Fibroblast of villous mesenchyme (primary cell): Measurements from ENCODE around the gene OSCP1. TPM values are rescaled to one million over a fixed set of nuclear protein-coding genes. Genes with fewer than 3 reads are reported as not detected.
"Not testable (repeated sequence)": the region's sequence is repeated elsewhere in the genome, so short reads cannot be mapped to it uniquely, and the experiment has no call there.

Experiments used
- DNase-seq: peaks from one replicate; pipeline ENCODE4 v3.0.0-alpha.2; 2010; ENCODE audit warnings: low read depth
- H3K4me3 ChIP-seq: 2 replicates; pipeline ENCODE4 v1.5.1; 2011; ENCODE audit warnings: low read depth, mild to moderate bottlenecking, low read length
- total RNA-seq: library from RNA; depleted of rRNA; stranded (reverse); fragments of >200 nt; gene quantifications from 2 replicates; pipeline ENCODE4 v1.2.3, GENCODE V29; 2012
- TF ChIP-seq, protein P1 (sequence below): IDR thresholded peaks from 2 replicates; pipeline ENCODE4 v1.5.1; 2012; ENCODE audit warnings: low read depth, mild to moderate bottlenecking, low read length; ENCODE audit not compliant: insufficient read depth

The OSCP1 gene, protein sequence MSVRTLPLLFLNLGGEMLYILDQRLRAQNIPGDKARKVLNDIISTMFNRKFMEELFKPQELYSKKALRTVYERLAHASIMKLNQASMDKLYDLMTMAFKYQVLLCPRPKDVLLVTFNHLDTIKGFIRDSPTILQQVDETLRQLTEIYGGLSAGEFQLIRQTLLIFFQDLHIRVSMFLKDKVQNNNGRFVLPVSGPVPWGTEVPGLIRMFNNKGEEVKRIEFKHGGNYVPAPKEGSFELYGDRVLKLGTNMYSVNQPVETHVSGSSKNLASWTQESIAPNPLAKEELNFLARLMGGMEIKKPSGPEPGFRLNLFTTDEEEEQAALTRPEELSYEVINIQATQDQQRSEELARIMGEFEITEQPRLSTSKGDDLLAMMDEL
- total RNA-seq = 6.0 and 8.1 TPM in 2 replicates

DNA sequence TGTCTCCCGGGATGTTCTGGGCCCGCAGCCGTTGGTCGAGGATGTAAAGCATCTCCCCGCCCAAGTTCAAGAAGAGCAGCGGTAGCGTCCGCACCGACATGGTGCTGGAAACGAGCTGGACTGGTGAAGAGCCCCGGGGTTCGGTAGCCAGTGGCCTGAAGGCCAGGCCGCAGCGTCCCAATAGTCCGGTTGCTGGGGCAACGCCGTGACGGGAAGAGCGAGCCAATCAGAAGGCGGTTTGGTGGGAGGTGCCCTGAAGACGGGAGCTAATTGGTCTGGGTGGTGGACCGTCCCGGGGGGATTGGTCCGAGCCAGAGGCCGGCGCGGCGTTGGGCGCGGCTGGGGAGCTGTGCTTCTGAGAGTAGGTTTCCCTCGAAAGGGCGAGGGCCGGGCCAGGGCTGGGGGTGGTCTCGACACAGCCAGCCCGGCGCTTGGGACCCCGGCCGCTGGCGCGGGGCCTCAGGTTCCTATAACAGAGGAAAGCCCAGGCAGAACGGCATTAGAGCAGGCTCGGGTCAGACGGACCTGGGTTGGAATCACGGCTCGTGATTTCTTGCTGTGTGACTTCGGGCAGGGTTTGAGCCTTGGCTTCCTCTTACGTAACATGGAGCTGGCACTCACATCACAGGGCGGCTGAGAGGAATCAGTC lies at the start of gene OSCP1:
Gene OSCP1 (minus strand): TSS at position 182 of the 649 bp plus-strand sequence. CDS start 82 bp downstream, at position 100.
- H3K4me3 ChIP-seq = peak within 1 kb of the TSS; percentile 69
- DNase-seq = peak; percentile 97
- TF ChIP-seq, protein P1, sequence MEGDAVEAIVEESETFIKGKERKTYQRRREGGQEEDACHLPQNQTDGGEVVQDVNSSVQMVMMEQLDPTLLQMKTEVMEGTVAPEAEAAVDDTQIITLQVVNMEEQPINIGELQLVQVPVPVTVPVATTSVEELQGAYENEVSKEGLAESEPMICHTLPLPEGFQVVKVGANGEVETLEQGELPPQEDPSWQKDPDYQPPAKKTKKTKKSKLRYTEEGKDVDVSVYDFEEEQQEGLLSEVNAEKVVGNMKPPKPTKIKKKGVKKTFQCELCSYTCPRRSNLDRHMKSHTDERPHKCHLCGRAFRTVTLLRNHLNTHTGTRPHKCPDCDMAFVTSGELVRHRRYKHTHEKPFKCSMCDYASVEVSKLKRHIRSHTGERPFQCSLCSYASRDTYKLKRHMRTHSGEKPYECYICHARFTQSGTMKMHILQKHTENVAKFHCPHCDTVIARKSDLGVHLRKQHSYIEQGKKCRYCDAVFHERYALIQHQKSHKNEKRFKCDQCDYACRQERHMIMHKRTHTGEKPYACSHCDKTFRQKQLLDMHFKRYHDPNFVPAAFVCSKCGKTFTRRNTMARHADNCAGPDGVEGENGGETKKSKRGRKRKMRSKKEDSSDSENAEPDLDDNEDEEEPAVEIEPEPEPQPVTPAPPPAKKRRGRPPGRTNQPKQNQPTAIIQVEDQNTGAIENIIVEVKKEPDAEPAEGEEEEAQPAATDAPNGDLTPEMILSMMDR = no peak

DNA sequence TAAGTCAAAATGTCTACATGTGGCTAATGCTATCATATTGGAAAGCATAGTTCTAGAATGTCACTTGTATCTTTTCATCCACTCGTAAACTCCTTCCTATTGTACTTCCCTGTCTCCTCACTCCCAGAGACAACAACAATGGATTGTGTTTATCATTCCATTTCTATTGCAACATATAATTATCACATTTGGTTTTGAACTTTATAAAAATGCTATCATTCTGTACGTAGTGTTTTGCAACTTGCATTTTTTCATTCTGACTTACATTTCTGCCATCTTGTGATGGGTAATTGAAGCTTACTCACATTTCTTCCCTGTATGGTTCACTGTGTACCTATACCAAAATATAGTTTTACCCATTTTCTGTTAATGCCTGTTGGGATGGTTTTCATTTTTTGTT lies 47.0 kb upstream of the OSCP1 start:
- TF ChIP-seq, protein P1 = no peak
- no peak overlapping the region for H3K4me3 ChIP-seq
- DNase-seq = peak; percentile 14

DNA sequence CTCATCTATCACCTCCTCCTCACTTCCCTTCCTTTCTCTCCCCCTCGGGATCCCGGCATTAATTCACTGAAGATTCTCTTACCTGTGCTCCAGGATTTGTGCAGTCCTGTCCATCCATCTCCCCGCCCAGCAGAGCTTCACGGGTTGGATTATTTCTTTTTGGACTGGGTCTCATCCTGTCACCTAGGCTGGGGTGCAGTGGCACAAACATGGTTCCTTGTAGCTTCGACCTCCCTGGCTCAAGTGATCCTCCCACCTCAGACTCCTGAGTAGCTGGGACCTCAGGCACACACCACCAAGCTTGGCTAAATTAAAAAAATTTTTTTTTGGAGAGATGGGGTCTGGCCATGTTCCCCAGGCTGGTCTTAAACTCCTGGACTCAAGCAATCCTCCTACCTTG lies 44.7 kb upstream of the OSCP1 start:
- TF ChIP-seq, protein P1 = no peak
- no peak for DNase-seq
- H3K4me3 ChIP-seq = no peak overlapping the region

DNA sequence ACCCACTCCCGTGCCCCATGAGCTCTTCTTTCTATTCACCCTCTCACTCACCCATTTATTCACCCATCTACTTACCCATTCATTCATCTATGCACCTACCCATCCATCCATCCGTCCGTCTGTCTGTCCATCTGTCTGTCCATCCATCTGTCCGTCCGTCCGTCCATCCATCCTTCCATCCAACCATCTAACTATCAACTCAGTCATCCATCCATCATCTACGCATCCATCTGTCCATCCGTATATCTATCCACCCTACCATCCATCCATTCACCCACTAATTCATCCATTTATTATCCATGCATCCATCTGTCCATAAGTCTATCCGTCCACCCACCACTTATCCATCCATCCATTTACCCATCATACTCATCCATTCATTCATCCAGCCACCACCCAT lies 43.3 kb upstream of the OSCP1 start:
- TF ChIP-seq, protein P1 = no peak
- H3K4me3 ChIP-seq = no peak overlapping the region
- DNase-seq = no peak

DNA sequence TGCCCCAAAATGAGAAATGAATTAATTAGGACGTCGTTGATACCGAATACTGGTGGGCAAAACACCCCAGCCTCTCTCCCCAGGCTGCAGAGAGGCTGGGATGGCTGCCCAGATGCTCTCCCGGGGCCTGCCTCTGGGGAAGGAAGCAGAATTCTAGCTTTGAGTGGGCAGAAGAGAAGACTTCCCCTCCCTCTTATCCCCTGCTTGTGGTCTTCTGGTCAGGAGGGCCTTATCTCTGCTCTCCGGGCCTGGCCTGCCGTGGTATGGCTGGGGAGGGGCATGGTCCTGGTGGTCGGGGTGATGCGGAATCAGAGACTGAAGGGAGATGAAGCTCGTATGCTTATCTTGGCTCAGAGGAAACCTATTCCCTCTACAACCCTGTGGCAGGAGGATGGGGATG lies 42.2 kb upstream of the OSCP1 start:
- DNase-seq = no peak
- TF ChIP-seq, protein P1 = no peak
- no peak overlapping the region for H3K4me3 ChIP-seq

- not testable (repeated sequence) for H3K4me3 ChIP-seq, DNase-seq
These were observed 39.2 kb upstream of the OSCP1 start for GRCh38 chr1:36489258-36490051.

GRCh38 chr1:36487906-36488305 lies 37.7 kb upstream of the OSCP1 start:
- no peak for DNase-seq
- TF ChIP-seq, protein P1 = no peak
- no peak overlapping the region for H3K4me3 ChIP-seq

DNA sequence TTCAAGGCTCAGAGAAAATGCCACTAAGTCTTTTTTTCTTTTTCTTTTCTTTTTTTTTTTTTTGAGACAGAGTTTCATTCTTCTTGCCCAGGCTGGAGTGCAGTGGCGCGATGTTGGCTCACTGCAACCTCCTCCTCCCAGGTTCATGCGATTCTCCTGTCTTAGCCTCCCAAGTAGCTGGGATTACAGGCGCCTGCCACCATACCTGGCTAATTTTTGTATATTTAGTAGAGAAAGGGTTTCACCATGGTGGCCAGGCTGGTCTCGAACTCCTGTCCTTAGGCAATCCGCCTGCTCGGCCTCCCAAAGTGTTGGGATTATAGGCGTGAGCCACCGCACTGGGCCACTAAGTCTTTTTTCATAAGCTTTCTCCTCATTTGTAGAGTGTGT lies 37.1 kb upstream of the OSCP1 start:
- H3K4me3 ChIP-seq, DNase-seq: not testable (repeated sequence)
